GM12875 (cell line): ENCODE results near the gene TTLL8.
"Not testable (repeated sequence)": the region's sequence is repeated elsewhere in the genome, so short reads cannot be mapped to it uniquely, and the experiment has no call there.

Experiments
- H3K4me3 ChIP-seq: one replicate; pipeline ENCODE4 v1.5.1; 2011; ENCODE audit warnings: low read depth, low read length, control low read depth
- CTCF ChIP-seq: IDR thresholded peaks from 2 replicates; pipeline ENCODE4 v1.5.1; 2011; ENCODE audit warnings: low read depth, mild to moderate bottlenecking, control low read depth, inconsistent platforms, low read length, moderate library complexity, borderline replicate concordance; ENCODE audit not compliant: insufficient read depth

The TTLL8 gene

DNA sequence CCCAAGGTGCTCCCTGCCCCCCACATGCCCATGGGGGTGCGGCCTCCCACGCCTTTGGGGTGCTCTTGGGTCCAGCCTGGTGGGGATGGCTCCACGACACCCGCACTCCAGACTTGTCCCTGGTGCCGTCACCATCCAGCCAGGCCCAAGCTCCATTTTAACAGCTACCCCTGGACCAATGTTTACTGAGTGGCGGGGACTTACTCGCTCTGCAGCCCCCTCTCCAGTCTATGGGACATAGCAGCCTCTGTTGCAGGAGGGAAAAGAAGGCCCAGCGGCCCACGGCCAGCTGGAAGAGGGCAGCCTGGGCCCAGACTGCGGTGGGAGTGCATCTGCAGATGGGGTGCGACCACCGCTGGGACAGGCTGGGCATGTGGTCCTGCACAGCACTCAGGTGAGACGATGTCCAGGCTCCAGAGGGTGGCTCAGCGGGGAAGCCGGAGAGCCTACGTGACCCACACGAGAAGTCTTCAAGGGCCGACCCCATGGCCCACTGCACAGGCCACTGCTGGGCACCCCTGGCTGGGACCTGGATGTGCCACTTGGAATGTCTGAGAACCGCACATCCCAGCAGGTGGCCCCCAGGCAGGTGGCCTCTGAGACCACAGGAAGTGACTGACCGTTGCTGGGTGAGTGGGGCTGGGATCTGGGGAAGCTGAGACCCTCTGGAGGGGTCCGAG is 63.6 kb downstream of the TTLL8 start:
- no peak overlapping the region for H3K4me3 ChIP-seq
- no peak for TF ChIP-seq CTCF

GRCh38 chr22:49993649-49994360 is 64.3 kb downstream of the TTLL8 start:
- no peak overlapping the region for H3K4me3 ChIP-seq
- no peak for TF ChIP-seq CTCF

DNA sequence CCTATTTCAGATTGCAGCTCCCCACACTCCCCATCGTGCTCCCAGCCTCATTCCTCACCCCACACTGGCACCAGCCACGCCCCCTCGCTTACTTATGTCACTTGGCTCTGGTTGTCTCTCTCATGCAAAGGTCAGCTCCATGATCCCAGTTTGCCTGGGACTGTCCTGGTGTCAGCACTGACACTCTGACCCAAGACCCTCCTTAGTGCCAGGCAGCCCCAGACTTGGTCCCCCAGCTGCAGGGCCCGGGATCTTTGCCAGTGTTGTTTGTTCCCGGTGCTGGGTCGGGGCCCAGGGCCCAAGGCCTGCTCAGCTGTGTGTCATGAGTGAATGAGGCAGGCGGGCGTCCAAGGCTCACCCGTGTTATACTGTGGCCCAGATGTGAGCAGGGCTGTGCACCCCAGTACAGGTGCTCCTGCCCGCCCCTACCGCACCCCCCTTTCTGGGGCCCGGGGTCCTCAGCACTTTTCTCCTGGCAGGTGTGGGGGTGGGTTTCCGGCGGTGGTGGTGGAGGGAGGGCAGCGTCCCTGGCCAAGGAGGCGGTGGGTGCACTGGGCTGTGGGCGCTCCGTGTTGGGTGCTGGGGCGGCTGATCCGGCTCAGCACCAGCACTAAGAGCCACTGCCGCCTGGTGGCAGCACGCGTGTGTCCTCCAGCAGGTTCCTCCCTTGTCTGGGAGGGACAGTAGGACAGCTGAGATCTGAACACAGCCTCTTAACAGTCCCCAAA is 65.0 kb downstream of the TTLL8 start:
- no peak overlapping the region for H3K4me3 ChIP-seq
- peak; percentile 92 for TF ChIP-seq CTCF

DNA sequence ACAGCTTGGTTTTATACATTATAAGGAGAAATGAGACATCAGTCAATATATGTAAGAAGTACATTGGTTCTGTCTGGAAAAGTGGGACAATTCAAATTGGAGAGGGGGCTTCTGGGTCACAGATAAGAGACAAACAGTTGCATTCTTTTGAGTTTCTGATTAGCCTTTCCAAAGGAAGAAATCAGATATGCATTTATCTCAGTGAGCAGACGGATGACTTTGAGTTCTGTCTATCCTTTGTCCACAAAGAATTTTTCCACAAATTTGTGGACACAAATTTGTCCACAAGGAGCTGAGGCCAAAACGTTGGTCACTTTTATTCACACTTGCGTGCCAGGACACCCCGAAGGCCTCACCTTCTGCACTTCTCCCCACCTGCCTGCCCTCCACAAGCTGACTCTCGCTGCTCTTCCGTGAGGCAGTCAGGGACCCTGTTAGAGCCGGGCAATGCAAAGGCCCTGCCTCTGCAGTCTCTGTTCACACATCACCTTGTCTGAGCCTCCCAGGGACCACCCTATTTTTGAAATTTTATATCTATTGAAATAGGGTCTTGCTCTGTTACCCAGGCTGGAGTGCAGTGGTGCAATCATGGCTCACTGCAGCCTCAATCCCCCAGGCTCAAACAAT is 66.1 kb downstream of the TTLL8 start:
- no peak overlapping the region for H3K4me3 ChIP-seq
- no peak for TF ChIP-seq CTCF

DNA sequence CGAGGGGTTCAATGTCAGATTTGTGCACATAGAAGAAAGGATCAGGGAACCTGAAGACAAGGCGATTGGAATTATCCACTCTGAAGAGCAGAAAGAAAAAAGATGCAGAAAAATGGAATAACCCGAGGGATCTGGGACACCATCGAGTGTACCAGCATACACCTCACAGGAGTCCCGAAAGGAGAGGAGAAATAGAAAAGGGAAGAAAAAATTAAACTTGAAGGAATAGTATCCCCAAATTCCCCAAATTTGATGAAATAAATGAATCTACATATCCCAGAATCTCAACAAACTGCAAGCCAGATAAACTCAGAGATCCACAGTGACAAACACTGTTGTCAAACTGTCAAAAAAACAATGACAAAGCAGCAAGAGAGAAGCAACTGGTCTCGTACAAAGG is 66.9 kb downstream of the TTLL8 start:
- no peak for TF ChIP-seq CTCF
- no peak overlapping the region for H3K4me3 ChIP-seq

DNA sequence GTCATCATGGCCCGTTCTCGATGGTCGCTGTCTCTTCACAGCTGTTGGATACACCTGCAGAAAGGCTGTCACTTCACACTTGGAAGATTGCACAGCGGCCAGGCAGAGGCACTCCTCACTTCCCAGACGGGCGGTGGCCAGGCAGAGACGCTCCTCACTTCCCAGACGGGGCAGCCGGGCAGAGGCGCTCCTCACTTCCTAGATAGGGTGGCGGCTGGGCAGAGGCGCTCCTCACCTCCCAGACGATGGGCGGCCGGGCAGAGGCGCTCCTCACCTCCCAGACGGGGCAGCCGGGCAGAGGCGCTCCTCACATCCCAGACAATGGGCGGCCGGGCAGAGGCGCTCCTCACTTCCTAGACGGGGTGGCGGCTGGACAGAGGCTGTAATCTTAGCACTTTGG is 68.3 kb downstream of the TTLL8 start:
- H3K4me3 ChIP-seq, result not testable (repeated sequence)

DNA sequence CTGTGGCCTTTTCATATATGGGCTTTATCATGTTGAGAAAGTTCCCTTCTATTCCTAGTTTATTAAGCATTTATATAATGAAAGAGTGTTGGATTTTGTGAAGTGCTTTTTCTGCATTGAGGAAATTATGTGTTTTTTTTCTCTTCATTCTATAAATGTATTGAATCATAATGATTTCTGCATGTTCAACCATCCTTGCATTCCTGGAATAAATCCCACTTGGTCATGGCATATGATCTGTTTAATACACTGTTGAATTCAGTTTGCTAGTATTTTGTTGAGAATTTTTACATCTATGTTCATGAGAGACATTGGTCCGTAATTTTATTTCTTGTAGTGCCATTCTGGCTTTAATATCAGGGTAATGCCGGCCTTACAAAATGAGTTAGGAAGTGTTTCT is 71.8 kb downstream of the TTLL8 start:
- H3K4me3 ChIP-seq, result no peak overlapping the region
- TF ChIP-seq CTCF, result no peak
